Activated CD4-positive, alpha-beta T cell treated with anti-CD3 and anti-CD28 coated beads for 24 hours (primary cell): ENCODE measurements around the gene GLMN.
"Not testable (repeated sequence)": the region's sequence is repeated elsewhere in the genome, so short reads cannot be mapped to it uniquely, and the experiment has no call there.

Experiments used
- DNase-seq, 2 donors: peaks; one replicate each; pipeline ENCODE4 v3.0.0-alpha.2; 2020; ENCODE audit warnings: low read depth in 2 of 2

The GLMN gene

GRCh38 chr1:92299477-92300150 lies 827 bp upstream of the GLMN start:
- DNase-seq = no peak

- DNase-seq = no peak
Measured at GRCh38 chr1:92298213-92298572, 594 bp downstream of the GLMN start.

- no peak for DNase-seq
Measured at GRCh38 chr1:92291372-92291999, 7.3 kb downstream of the GLMN start.

GRCh38 chr1:92281411-92281810 lies 17.4 kb downstream of the GLMN start:
- not testable (repeated sequence) for DNase-seq

- not testable (repeated sequence) for DNase-seq
Measured at GRCh38 chr1:92279781-92280180, 19.0 kb downstream of the GLMN start.

- DNase-seq = no peak
Measured at GRCh38 chr1:92277105-92277723, 21.6 kb downstream of the GLMN start.

GRCh38 chr1:92276082-92276481 lies 22.7 kb downstream of the GLMN start:
- DNase-seq = no peak

GRCh38 chr1:92274939-92275338 lies 23.8 kb downstream of the GLMN start:
- no peak for DNase-seq

GRCh38 chr1:92273039-92273438 lies 25.7 kb downstream of the GLMN start:
- DNase-seq = no peak

- no peak for DNase-seq
Measured at GRCh38 chr1:92262516-92262915, 36.3 kb downstream of the GLMN start.

- DNase-seq = no peak
Measured at GRCh38 chr1:92259350-92259749, 39.4 kb downstream of the GLMN start.

GRCh38 chr1:92254714-92255113 lies 44.1 kb downstream of the GLMN start:
- not testable (repeated sequence) for DNase-seq

- DNase-seq = no peak
Measured at GRCh38 chr1:92244376-92244775, 54.4 kb downstream of the GLMN start.

- DNase-seq = no peak
Measured at GRCh38 chr1:92240034-92240433, 58.8 kb downstream of the GLMN start.

- no peak for DNase-seq
Measured at GRCh38 chr1:92230736-92231135, 68.1 kb downstream of the GLMN start.

GRCh38 chr1:92228401-92228800 lies 70.4 kb downstream of the GLMN start:
- no peak for DNase-seq

- DNase-seq = no peak
Measured at GRCh38 chr1:92219028-92219427, 79.8 kb downstream of the GLMN start.

GRCh38 chr1:92218559-92218958 lies 80.2 kb downstream of the GLMN start:
- DNase-seq = no peak

GRCh38 chr1:92217721-92218120 lies 81.1 kb downstream of the GLMN start, which contains the start of gene C1orf146:
TSS of gene C1orf146 (plus strand) at chr1:92217915. CDS start at chr1:92231421, 13,506 bp downstream.
- DNase-seq = no peak

- DNase-seq = no peak
Measured at GRCh38 chr1:92211166-92211565, 87.6 kb downstream of the GLMN start.

- DNase-seq = no peak
Measured at GRCh38 chr1:92210701-92211100, 88.1 kb downstream of the GLMN start.

- DNase-seq = no peak
Measured at GRCh38 chr1:92203105-92203504, 95.7 kb downstream of the GLMN start.

- no peak for DNase-seq
Measured at GRCh38 chr1:92201973-92202372, 96.8 kb downstream of the GLMN start.
